Suprapubic skin (tissue), 4 donors: ENCODE data around the gene LAP3. TPM values are rescaled to one million over a fixed set of nuclear protein-coding genes. Genes with fewer than 3 reads are reported as not detected.

Experiments
- DNase-seq, 2 donors: peaks; one replicate each; pipeline ENCODE4 v3.0.0-alpha.2; 2019; ENCODE audit warnings: low spot score in 2 of 2
- H3K27ac ChIP-seq: fragments of 200-600 bp; sonication (generic); one replicate; pipeline ENCODE4 v1.5.1; 2019
- H3K27me3 ChIP-seq: fragments of 200-600 bp; sonication (generic); one replicate; pipeline ENCODE4 v1.5.1; 2019
- H3K36me3 ChIP-seq: fragments of 200-600 bp; sonication (generic); one replicate; pipeline ENCODE4 v1.5.1; 2019
- H3K4me1 ChIP-seq: fragments of 200-600 bp; sonication (generic); one replicate; pipeline ENCODE4 v1.5.1; 2019
- H3K4me3 ChIP-seq: fragments of 200-600 bp; sonication (generic); one replicate; pipeline ENCODE4 v1.5.1; 2019; ENCODE audit warnings: mild to moderate bottlenecking
- H3K9me3 ChIP-seq: fragments of 200-600 bp; sonication (generic); one replicate; pipeline ENCODE4 v1.5.1; 2019
- CTCF ChIP-seq, 2 donors: fragments of 200-600 bp in 1 of 2; fragments of 450-650 bp in 1 of 2; sonication (generic) in 1 of 2; IDR thresholded peaks; one replicate each; pipeline ENCODE4 v1.5.1; 2016 to 2019; ENCODE audit warnings: antibody characterized with exemption in 2 of 2, mild to moderate bottlenecking in 1 of 2, moderate library complexity in 1 of 2
- EP300 ChIP-seq: sonication (generic); formaldehyde crosslinking; IDR thresholded peaks from one replicate; pipeline ENCODE4 v1.6.1; 2017; ENCODE audit warnings: antibody characterized with exemption
- POLR2A ChIP-seq, 2 donors: fragments of 450-650 bp; IDR thresholded peaks; one replicate each; pipeline ENCODE4 v1.6.1; 2017; ENCODE audit warnings: antibody characterized with exemption in 2 of 2, mild to moderate bottlenecking in 2 of 2, moderate library complexity in 2 of 2
- POLR2AphosphoS5 ChIP-seq, 3 donors: sonication (generic); formaldehyde crosslinking; IDR thresholded peaks; one replicate each; pipeline ENCODE4 v1.6.1; 2017; ENCODE audit warnings: antibody characterized with exemption in 3 of 3
- WGBS: methylation state at CpG from one replicate; pipeline ENCODE4 v1.1.5; 2018; 5-methylcytosine and 5-hydroxymethylcytosine counted together
- total RNA-seq, 4 donors: library from RNA; depleted of rRNA; stranded (reverse); fragments of >200 nt; gene quantifications; one replicate each; pipeline ENCODE4 v1.1.0, GENCODE V29; 2016

LAP3 gene
- total RNA-seq, 4 donors from 2014 or later: 45.9 to 100 (median 62.0) TPM

GRCh38 chr4:17599826-17600225, 22.8 kb downstream of the LAP3 start:
- no peak overlapping the region for H3K27ac ChIP-seq
- no peak overlapping the region for H3K4me3 ChIP-seq
- H3K27me3 ChIP-seq: no peaks in the 10 kb centered on the region
- no peak for DNase-seq
- no peaks in the 10 kb centered on the region for H3K4me1 ChIP-seq
- WGBS: 76% methylated on average over 1 of the region's 1 CpG
- no peaks in the 10 kb centered on the region for H3K9me3 ChIP-seq
- TF ChIP-seq POLR2A (IDR thresholded peaks at IDR 0.05): no peak
- no peak for TF ChIP-seq CTCF (IDR thresholded peaks at IDR 0.05)
- TF ChIP-seq EP300: no peak
- TF ChIP-seq POLR2AphosphoS5 (IDR thresholded peaks at IDR 0.05): no peak
- H3K36me3 ChIP-seq: peaks cover 87% of the 10 kb centered on the region

GRCh38 chr4:17605236-17605635, 28.2 kb downstream of the LAP3 start:
- H3K9me3 ChIP-seq: no peaks in the 10 kb centered on the region
- DNase-seq: no peak
- TF ChIP-seq CTCF (IDR thresholded peaks at IDR 0.05) (no peak), POLR2AphosphoS5 (IDR thresholded peaks at IDR 0.05) (no peak), POLR2A (IDR thresholded peaks at IDR 0.05) (no peak), EP300 (no peak)
- WGBS: 73% methylated on average over 3 of the region's 3 CpGs
- no peak overlapping the region for H3K4me3 ChIP-seq
- H3K27ac ChIP-seq: no peak overlapping the region
- H3K27me3 ChIP-seq: no peaks in the 10 kb centered on the region
- H3K36me3 ChIP-seq: peaks cover 71% of the 10 kb centered on the region
- H3K4me1 ChIP-seq: no peaks in the 10 kb centered on the region

GRCh38 chr4:17613761-17614415, 36.9 kb downstream of the LAP3 start:
- peak overlapping the region; percentile 72 for H3K27ac ChIP-seq
- 3% methylated on average over 23 of the region's 23 CpGs for WGBS
- H3K27me3 ChIP-seq: no peaks in the 10 kb centered on the region
- peak overlapping the region; percentile 61 for H3K4me3 ChIP-seq
- H3K9me3 ChIP-seq: no peaks in the 10 kb centered on the region
- TF ChIP-seq CTCF (IDR thresholded peaks at IDR 0.05) (no peak), EP300 (no peak), POLR2AphosphoS5 (IDR thresholded peaks at IDR 0.05) (no peak), POLR2A (IDR thresholded peaks at IDR 0.05) (no peak)
- no peak for DNase-seq
- no peaks in the 10 kb centered on the region for H3K36me3 ChIP-seq
- peaks cover 34% of the 10 kb centered on the region for H3K4me1 ChIP-seq

- peak within 1 kb of the TSS; percentile 72 for H3K27ac ChIP-seq
- peaks cover 40% of the 10 kb centered on the region for H3K4me1 ChIP-seq
- TF ChIP-seq CTCF (IDR thresholded peaks at IDR 0.05): peak in 1 of 2 donors; percentile 9
- TF ChIP-seq POLR2A (IDR thresholded peaks at IDR 0.05): peak; percentile 72 to 92
- no peak for TF ChIP-seq EP300
- peak in 2 of 3 donors; percentile 29 to 70 for TF ChIP-seq POLR2AphosphoS5 (IDR thresholded peaks at IDR 0.05)
- peaks cover 6% of the 10 kb centered on the region for H3K36me3 ChIP-seq
- no peaks in the 10 kb centered on the region for H3K9me3 ChIP-seq
- WGBS: under 1% methylated on average over 44 of the region's 46 CpGs
- peak; percentile 99 for DNase-seq
- no peaks in the 10 kb centered on the region for H3K27me3 ChIP-seq
- H3K4me3 ChIP-seq: peak within 1 kb of the TSS; percentile 61
These were observed 37.7 kb downstream of the LAP3 start, which contains the start of gene MED28 for GRCh38 chr4:17614416-17615299. TSS of gene MED28 (plus strand) at chr4:17614641. CDS start at chr4:17614655, 14 bp downstream.

GRCh38 chr4:17616283-17616682, 39.3 kb downstream of the LAP3 start:
- peaks cover 40% of the 10 kb centered on the region for H3K4me1 ChIP-seq
- peaks cover 22% of the 10 kb centered on the region for H3K36me3 ChIP-seq
- H3K9me3 ChIP-seq: no peaks in the 10 kb centered on the region
- TF ChIP-seq EP300 (no peak), POLR2A (IDR thresholded peaks at IDR 0.05) (no peak), POLR2AphosphoS5 (IDR thresholded peaks at IDR 0.05) (no peak), CTCF (IDR thresholded peaks at IDR 0.05) (no peak)
- no peaks in the 10 kb centered on the region for H3K27me3 ChIP-seq
- WGBS: 70% methylated on average over 5 of the region's 5 CpGs
- DNase-seq: no peak
- H3K27ac ChIP-seq: no peak overlapping the region
- peak overlapping the region; percentile 61 for H3K4me3 ChIP-seq
